ENCODE measurements around the gene YJEFN3.
A peak's percentile ranks its signal among the peaks of the same experiment; 100 is the strongest.

Gene YJEFN3

DNA sequence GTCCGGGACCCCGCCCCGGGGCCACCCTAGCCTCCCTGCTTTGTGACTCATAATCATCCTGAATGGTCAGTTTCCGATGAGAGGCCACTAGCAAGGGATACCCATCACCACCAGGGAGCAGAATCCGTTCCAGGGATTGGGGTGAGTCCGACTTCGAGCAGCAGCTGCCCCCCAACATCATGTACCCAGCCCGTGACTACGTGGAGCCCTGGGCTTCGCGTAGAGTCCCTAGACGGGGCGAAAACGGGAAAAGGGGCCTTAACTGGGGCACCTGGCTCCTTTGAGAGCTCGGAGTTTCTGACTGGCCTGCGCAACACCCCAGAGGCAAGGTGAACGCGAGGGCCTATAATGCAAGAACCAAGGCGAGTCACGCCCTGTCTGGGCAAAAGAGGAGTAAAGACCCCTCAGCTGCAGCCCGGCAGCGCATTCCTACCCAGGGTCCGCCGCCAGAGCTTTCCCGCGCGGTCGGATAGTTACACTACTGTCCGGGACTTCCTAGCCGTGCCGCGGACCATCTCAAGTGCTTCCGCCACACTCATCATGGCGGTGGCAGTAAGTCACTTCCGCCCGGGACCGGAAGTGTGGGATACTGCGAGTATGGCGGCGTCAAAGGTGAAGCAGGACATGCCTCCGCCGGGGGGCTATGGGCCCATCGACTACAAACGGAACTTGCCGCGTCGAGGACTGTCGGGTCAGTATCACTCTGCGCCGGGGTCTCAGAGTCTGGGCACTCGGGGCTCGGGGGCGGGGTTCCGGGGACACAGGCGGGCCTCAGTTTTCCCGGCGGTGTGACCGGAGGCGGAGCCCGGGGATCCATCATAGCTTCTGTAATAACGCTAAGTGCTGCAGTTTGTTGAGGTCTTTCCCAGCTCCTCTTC, 12.8 kb upstream of the YJEFN3 start, which contains the start of gene NDUFA13:
TSS of gene NDUFA13 (plus strand) at position 584 of the 878 bp plus-strand sequence. CDS start at position 598, 14 bp downstream.
- CTCF ChIA-PET, result interaction anchor here (0.7 to 3.5 kb wide), 9 partner anchors 9 to 154 kb away, joined by 3 to 22 read pairs (median 4); partner anchors contain the start of genes GATAD2A and GMIP
- no peak for TF ChIP-seq CTCF (IDR thresholded peaks at IDR 0.05; ENCODE audit: insufficient read depth, low read length, missing control alignments)
- peak within 1 kb of the TSS; percentile 66 for H3K4me3 ChIP-seq (ENCODE audit: low read depth, low read length)
- POLR2A ChIA-PET, result interaction anchor here (0.6 to 1.6 kb wide), 4 partner anchors 11 to 325 kb away, joined by 3 read pairs; no protein-coding TSS in a partner anchor
- DNase-seq (ENCODE audit: low read depth, low spot score), result peak; percentile 26

DNA sequence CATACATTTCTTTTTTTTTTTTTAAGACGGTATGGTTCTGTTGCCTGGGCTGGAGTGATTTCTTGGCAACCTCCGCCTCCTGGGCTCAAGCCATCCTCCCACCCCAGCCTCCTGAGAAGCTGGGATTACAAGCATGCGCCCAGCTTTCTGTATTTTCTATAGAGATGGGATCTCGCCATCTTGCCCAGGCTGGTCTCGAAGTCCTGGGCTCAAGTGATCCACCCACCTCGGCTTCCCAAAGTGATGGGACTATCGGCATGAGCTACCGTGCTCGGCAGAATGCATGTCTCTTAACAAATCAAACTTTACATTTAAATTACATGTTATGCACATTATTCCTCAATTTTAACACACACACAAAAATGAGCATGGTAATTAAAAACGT, 11.5 kb upstream of the YJEFN3 start:
- DNase-seq (ENCODE audit: low read depth, low spot score), result no peak
- ChIA-PET CTCF (interaction anchor here (1.2 to 3.5 kb wide), 3 partner anchors 15 to 156 kb away, joined by 3 to 22 read pairs (median 3); no protein-coding TSS in a partner anchor), POLR2A (no interaction called here)
- no peak overlapping the region for H3K4me3 ChIP-seq (ENCODE audit: low read depth, low read length)
- no peak for TF ChIP-seq CTCF (IDR thresholded peaks at IDR 0.05; ENCODE audit: insufficient read depth, low read length, missing control alignments)

- CTCF ChIA-PET, result interaction anchor here (1.3 kb wide), 1 partner anchor 33 kb away, joined by 4 read pairs; no protein-coding TSS in a partner anchor
- no peak for DNase-seq (ENCODE audit: low read depth, low spot score)
- POLR2A ChIA-PET, result no interaction called here
- no peak overlapping the region for H3K4me3 ChIP-seq (ENCODE audit: low read depth, low read length)
- TF ChIP-seq CTCF (IDR thresholded peaks at IDR 0.05; ENCODE audit: insufficient read depth, low read length, missing control alignments), result no peak
Observed at GRCh38 chr19:19520989-19521388, 7.7 kb upstream of the YJEFN3 start.

GRCh38 chr19:19523177-19523576, 5.5 kb upstream of the YJEFN3 start:
- CTCF ChIA-PET, result interaction anchor here (1.2 kb wide), 1 partner anchor 9 kb away, joined by 3 read pairs; no protein-coding TSS in a partner anchor
- H3K4me3 ChIP-seq (ENCODE audit: low read depth, low read length), result no peak overlapping the region
- DNase-seq (ENCODE audit: low read depth, low spot score), result no peak
- TF ChIP-seq CTCF (IDR thresholded peaks at IDR 0.05; ENCODE audit: insufficient read depth, low read length, missing control alignments), result no peak
- POLR2A ChIA-PET, result no interaction called here

DNA sequence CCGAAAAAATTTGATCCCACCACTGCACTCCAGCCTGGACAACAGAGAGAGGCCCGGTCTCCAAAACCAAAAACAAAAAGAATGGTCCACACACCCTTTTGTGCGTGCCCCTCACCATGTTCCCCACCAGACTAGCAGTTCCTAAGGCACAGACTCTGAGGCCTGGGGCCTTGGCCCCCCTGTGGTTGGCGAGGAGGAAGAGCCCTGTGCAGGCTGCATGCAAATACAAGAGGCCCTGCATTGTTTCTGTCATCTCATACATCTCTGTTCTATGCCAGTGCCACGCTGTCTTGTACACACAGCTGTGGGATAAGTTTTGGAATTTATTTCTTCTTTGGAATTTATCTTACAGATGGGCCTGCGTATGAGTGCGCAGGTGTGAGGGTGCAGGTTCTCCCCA, 4.7 kb upstream of the YJEFN3 start:
- no peak for DNase-seq (ENCODE audit: low read depth, low spot score)
- H3K4me3 ChIP-seq (ENCODE audit: low read depth, low read length), result no peak overlapping the region
- ChIA-PET POLR2A (no interaction called here), CTCF (interaction anchor here (0.7 to 1.2 kb wide), 2 partner anchors 8 to 120 kb away, joined by 3 read pairs; no protein-coding TSS in a partner anchor)
- TF ChIP-seq CTCF (IDR thresholded peaks at IDR 0.05; ENCODE audit: insufficient read depth, low read length, missing control alignments), result no peak

Measured in AG04449 (cell line).